HG02623 (cell line): ENCODE measurements around the gene BCL11A.

Source experiments
- ATAC-seq: cut with Tn5 transposase; IDR thresholded peaks from one replicate; pipeline ENCODE4 v1.9.1; 2021; ENCODE audit warnings: moderate library complexity; ENCODE audit not compliant: unreplicated experiment

BCL11A gene

DNA sequence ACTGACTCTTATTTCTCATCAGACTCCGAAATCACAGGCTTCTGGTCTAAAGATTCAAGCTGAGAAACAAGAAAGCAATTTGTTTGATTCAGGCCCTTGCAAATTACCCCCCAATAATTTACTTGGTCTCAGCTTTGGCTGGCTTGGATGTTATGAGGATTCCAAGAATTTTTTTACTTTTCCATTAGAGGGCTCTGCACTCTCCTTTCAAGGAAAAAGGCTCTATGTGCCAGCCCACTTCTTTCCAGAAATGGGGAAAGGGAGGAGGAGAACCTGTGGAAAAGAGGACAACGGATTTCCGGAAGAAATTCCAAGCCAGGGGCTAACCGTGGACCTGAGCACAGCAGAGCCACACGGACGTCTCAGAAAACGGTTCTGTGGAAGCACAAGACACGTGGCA is 44.4 kb downstream of the BCL11A start:
- no peak for ATAC-seq

DNA sequence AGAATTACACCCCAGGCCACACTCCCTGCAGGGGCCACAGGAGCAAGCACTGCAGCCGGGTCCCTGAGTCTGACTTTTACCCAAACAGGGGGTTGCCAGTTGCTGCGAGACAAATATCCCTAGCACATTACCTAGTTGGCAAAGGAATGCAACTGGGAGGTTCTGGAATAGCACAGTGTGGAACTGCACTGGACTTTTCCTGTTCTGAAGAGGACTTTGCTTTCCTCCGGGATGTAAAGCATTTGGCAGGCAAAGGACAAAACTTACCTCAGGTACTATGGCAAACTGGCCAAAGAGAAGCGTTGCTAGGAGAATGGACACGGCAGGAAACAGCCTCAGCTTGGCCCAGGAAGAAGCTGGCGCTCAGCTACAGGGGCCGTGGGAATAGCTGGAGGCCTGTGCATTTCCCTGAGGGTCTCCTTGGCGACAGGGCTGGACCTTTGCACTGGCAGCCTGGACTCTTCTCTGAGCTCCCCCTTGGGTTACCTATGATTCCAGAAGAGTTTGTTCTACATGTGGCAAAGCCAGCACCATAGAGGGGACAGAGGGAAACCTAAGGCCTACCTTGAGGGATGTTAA is 45.0 kb downstream of the BCL11A start:
- no peak for ATAC-seq

DNA sequence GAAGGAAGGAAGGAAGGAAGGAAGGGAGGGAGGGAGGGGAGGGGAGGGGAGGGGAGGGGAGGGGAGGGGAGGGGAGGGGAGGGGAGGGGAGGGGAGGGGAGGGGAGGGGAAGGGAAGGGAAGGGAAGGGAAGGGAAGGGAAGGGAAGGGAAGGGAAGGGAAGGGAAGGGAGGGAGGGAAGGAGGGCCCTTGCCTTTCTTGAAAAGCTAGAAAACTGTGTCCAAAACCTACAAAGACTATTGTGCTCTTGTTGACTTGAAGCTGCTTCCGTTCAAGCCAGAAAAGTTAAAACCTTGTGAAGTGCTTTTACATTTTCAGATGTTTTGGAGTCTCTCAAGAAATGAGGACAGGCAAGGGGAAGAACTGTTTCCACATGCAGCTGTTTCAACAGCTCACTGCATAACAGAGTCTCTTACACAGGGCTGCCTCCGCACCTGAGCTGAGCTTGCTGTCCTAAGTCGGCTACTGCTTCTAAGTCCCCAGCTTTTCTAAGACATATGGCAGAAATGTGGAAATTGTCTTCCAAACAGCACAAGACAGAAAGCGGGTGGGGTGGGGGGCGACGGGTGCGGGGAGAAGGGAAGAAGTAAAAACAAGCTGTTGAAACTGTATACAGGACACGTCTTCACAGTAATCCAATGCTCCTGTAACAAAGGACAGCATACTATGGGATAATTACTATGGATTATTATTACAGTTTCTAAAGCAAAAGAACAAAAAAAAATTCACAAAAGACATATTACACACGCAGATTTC is 46.1 kb downstream of the BCL11A start:
- ATAC-seq, result no peak

DNA sequence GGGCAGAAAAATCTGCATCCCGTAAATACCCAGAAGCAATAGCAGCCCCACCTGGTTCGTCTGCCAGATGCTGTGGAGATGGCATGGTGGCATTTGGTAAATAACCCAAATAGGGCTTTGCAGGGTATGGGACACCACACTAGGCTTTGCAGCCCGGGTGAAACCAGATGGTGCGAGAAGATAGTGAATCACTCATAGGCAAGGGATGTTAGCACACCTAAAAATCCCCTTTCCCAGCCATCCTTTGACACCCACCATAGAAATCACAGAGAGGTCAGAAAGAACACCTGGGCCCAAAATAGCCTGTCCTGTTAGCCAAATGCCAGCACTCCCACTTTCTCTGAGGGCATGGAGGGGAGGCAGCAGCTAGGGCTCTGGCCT is 47.6 kb downstream of the BCL11A start:
- no peak for ATAC-seq

DNA sequence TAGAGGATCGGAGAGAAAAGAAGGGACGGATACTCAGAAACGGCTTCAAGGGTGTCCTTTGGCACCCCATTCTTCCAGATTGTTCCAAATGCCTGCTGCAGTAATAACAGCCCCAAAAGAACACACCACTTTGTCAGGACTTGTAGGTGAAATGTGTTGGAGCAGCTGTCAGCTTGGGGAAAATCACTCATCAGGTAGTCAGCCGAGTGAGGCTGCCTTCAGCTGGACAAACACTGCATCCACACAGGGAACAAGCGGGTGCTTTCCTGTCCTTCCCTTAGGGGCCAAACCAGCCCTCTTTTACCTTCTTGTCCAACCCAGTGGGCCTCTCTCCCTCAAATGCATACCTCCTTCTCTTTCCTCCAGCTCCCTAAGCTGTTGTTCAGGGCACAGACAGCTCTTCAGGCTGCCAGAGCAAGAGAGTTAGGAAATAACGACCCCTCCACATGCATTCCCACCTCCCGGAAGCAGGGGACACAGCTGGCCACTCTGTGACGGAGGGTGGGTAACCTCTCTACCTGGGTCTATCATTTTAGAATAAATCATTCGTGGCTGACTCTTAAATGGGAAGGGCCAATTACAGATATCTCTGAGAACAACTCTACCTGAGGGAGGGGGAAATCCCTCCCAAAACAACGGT is 48.1 kb downstream of the BCL11A start:
- ATAC-seq, result no peak

DNA sequence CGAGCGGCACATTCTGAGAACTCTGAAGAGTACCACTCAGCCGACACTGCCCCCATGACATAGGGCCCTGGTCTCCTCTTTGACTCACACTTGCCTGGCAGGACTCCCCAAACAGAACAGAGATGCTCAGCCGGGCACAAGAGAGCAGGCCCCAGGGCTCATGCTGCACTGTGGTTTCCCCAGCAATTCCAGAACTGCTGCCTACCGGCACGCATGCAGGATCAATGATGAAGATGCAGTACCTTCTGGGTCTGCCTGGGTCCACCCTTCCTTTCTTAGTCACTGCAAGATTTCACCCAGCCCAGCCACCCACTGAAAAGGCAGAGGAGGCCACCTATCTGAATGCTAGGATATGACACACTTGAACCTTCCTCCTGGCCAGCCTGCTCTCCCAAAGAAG is 49.4 kb downstream of the BCL11A start:
- no peak for ATAC-seq

DNA sequence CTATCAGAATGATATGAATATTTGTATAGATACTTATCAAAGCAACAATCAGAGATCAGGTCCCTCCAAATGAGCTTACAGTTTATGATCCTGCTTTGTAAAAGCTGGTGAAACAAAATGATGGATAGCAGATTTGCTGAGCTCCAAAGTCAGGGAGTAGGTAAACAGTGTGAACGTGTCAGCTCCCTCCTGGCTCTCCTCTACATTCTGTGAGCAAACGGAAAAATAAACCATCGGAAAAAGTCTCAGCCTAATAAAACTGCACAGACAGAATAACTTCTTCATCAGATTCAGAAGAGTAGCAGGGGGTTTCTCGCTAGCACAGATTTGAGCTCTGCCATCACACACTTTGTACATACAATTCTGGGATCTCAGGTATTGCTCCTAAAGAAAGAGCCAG is 51.3 kb downstream of the BCL11A start:
- ATAC-seq, result no peak

DNA sequence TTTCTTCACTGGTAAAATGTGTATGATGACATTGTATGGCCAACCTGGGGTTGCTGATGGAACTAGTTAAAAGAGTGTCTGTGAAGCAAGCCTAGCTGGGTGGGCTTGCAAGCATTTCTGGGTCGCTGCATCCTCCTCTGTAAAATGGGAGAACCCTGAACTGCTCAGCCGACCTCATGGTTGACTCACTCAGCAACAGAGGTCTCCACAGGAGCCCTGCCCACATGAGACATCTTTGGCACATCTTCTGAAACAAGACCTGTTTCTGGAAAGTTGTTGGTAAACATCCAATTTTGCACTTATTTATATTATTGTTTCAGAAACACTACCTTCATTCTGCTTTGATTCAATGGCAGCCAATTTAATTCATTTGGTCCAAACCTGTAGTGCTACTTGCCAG is 52.6 kb downstream of the BCL11A start:
- no peak for ATAC-seq

DNA sequence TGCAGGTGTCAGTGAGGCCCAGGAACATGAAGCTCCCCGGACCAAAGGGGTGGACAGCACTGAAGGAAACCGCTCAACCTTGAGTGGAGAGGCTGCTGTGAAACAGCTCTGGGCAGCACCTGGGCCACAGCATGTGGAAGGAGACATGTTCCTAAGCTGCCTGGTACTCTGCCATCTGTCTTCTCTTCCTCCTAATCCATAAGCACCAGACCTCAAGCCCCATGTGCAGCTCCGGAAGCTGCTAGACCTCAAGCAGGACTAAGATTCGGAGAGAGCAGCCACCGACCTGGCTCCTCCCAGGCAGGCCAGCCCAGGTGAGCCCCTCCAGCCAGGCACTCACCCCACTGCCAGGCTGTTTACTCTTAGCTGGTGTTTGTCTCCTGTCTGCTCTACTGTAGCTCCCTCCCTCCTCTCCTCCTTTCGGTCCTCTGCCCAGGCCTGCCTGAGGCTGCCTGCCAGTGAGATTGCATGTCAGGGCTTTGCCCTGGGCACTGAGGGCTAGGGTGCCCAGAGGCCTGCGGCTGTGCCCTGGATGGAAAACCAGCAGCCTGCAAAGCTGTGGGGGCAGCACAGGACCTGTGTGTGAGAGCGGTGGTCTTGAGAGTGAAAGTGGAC is 53.7 kb downstream of the BCL11A start:
- no peak for ATAC-seq

DNA sequence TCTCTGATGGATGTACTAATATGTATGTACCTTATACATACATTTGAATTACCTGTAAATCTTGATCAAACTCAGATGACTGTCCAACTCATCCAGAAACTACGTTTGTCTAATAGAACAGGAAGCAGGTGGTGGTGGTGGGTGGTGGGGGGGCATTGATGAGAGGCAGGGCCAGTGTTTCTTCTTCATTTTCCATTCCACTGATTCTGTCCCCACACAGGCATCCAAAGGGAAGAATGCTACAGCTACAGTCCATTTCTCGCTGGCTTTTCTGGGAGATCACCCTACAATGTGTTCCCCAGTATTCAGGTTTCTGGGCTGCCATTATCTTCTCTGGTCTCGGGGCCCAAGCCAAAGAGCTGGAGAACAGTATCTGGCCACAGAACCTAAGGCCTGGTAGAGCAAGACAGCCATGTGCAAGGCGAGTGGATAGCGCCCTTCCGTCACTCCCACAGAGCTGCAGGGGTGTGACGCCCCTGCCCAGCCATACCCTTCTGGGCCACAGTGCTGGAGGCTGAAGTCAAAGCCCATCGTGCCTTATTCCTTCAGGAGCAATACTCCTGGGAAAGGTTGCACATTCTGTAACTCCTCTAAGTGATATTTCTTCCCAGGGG is 54.5 kb downstream of the BCL11A start:
- peak; percentile 58 for ATAC-seq

DNA sequence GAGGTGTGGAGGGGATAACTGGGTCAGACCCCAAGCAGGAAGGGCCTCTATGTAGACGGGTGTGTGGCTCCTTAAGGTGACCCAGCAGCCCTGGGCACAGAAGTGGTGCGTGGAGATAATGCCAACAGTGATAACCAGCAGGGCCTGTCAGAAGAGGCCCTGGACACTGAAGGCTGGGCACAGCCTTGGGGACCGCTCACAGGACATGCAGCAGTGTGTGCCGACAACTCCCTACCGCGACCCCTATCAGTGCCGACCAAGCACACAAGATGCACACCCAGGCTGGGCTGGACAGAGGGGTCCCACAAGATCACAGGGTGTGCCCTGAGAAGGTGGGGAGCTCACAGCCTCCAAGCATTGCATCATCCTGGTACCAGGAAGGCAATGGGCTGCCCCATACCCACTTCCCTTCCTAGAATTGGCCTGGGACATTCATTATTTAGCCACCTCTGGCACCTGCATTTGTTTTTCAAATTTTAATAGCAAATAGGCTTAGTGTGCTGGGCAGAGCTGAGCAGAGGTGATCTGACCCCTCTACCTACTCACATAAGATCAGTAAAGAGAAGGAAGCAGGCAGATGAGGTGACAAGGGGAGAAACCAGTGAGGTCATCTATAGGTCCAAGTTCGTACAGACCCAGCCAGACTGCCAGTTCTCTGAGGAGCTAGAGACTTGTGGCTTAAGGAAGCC is 55.2 kb downstream of the BCL11A start:
- peak; percentile 30 for ATAC-seq

DNA sequence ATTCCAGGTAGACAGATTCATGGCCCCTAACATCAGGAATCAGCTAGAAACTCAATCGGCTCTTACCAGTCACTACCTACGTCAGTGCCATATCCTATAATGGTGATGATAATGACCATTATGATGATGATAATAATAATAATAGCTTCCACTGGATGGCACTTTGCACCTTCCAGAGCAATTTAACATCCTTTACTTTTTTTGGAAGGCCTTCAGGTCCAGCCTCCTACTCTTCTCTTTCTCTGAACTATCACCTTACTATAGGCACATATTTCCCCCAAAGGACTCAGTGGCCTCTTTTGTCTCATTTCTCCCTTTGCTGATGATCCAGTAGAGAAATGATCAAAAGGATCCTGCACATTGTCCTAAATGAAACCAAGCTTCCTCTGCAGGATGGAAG is 56.0 kb downstream of the BCL11A start:
- no peak for ATAC-seq

DNA sequence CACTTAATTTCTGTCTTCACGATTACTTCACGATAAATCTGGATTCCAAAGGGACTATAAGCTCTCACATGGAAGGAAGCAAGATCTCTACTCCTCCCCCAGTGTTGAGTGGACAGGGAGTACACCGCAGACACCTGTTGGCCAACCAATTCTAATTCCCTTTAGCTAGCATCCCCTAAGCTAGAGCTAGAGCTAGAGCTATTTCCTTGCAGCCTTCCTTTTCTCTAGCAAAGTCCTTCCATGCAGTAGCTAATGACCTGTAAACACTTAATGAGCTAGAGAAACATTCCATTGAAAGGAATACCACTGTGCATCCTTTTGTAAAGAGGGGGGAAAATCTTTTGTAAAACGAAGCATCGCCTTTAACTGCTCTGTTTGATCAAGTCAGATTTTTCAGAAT is 56.5 kb downstream of the BCL11A start:
- ATAC-seq, result no peak

DNA sequence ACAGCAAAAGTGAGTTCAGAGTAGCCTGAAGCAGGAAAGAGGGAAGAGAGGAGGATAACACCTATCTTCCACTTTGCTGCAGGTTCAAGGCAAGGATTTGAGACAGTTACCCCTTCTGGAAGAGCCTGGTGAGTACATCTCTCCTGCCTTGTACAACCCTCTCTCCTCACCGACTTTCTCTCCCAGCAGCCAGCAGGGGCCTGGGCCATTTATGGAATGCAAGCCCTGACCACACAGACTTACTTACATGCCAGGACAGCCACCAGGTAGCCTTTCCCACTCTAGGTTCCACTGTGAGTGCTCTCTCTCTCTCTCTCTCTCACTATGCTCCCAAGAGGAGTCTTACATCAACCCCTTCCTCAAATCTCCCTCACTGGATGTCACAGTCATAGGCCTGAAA is 57.0 kb downstream of the BCL11A start:
- no peak for ATAC-seq

DNA sequence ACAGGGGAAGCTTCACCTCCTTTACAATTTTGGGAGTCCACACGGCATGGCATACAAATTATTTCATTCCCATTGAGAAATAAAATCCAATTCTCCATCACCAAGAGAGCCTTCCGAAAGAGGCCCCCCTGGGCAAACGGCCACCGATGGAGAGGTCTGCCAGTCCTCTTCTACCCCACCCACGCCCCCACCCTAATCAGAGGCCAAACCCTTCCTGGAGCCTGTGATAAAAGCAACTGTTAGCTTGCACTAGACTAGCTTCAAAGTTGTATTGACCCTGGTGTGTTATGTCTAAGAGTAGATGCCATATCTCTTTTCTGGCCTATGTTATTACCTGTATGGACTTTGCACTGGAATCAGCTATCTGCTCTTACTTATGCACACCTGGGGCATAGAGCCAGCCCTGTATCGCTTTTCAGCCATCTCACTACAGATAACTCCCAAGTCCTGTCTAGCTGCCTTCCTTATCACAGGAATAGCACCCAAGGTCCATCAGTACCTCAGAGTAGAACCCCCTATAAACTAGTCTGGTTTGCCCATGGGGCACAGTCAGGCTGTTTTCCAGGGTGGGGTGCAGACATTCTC is 58.3 kb downstream of the BCL11A start:
- ATAC-seq, result no peak

DNA sequence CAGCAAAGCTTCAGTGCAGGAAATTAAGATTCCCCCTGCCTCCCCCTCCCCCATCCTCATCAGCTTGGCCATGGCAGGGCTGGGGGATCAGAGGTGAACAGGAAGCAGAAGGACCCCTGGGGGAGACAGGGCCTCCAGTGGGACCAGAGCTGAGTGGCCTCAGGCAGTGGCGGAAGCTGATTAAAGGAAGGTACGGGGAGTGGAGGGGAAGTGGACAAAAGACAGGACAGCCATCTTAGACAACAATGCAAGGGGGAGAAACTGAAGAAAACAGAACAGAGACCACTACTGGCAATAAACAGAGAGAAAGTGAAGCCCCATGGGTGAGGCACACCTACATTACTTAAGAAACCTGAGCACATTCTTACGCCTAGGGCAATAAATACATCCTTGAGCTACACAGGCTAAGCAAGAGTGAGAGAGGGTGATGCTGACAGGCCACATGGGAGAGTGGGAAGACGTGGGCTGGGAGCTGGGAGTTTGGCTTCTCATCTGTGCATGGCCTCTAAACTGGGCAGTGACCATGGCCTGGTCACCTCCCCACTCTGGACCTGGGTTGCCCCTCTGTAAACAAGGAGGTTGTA is 59.6 kb downstream of the BCL11A start:
- no peak for ATAC-seq

DNA sequence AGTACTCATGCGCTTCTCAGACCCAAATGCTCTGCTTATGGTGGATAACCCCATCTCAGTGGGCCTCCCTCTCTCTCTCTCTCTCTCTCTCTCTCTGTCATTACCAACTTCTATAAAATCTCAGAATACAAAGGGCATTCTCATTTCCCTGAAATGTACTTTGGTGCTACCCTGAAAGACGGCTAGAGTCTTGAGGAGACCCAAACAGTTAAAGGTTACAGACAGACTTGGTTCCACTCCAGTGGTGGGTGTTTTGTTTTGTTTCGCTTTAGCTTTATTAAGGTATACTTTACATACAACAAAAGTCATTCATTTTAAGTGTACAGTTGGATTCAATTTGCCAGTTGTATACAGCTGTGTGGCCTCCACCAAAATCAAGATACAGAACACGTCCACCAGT is 60.9 kb downstream of the BCL11A start:
- ATAC-seq, result no peak

DNA sequence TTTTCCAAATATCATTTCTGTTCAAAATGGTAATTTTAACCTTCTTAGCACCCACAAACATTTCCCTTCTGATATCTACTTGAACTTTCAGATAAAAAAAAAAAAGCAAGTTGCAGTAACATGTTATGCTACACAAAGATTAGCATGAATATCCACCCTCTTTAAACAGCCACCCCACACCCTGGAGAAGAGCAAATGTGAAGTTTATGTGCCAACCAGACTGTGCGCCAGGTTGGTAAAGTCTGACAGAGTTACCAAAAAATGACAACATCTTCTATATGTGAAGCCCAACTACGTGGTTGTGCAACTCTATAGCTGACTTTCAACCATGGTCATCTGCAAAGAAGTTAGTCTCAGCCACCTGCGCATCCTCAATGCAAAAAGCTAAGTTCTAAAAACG is 62.6 kb downstream of the BCL11A start:
- ATAC-seq, result no peak

DNA sequence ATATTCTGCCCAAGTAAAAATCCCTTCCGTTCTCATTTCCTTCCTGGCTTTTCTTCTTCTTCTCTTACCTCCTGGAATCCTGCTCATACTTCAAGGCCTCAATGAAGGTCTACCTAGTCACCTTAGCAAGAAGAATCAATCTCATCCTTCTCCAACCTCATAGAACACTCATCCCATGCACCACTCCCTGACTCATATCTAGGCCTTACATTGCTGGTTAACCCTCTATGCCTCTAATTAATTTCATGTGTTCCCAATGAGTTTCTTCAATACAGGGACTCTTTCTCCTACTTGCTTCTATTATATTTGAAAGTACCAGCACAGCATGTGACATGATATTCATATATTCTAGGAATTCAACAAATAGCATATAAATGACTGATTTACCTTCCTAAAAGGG is 63.0 kb downstream of the BCL11A start:
- no peak for ATAC-seq

DNA sequence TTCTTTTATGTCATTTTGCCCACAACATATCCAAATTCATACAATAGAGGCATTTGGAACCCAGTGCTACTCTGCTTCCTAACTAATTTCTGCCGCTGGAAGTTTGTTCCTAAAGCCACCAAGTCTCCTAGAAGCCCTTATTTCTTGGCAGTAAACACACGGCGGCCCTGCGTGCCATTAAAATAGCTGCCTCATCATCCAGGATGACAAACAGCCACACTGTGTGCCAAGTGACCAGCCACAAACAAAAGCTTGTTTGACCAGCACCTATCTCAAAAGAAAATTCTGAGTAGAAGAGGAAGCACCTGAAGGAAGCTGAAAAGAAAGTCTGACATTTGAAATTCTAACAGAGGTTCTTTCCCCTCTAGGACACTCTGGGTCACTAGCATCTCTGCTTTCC is 64.2 kb downstream of the BCL11A start:
- ATAC-seq, result no peak
